ENCODE results near the gene TREML2. TPM values are rescaled to one million over a fixed set of nuclear protein-coding genes. Genes with fewer than 3 reads are reported as not detected.
"Not testable (repeated sequence)": the region's sequence is repeated elsewhere in the genome, so short reads cannot be mapped to it uniquely, and the experiment has no call there.

TREML2 gene
- polyA plus RNA-seq, 1 donor from 2014 or later, result 12.4 TPM

DNA sequence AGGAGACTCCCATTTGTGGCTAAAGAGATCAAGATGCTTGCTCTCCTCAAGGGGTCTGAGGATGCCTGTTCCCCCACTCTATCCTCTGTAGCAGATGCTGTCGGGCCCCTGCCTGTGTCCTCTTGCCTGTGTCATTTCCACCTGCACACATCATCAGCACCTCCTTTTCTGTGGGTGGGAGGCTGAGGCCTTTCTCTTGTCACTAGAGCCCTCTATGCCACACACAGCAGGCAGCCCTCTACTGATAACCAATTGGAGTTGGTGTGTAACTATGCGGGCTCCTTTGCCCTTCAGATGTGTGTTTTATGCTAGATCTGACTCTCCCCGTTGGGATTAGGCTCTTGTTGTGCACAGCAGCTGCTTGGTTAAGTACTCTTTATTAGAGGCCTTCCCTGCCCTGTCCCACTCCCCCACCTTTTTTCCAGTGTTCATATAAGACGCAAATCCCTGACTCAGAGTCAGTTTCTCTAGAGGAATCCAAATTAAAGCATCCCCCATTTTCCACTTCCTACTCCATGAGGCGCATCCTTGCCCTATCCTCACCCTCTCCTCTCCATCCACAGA lies 7.7 kb downstream of the TREML2 start:
- Mint-ChIP-seq H3K9me3 (peaks cover 0 to 4% (median 0%) of the 10 kb centered on the region in 3 donors), H3K36me3 (peaks cover 10% of the 10 kb centered on the region), H3K4me3 (peak overlapping the region in 1 of 4 donors; percentile 35)

DNA sequence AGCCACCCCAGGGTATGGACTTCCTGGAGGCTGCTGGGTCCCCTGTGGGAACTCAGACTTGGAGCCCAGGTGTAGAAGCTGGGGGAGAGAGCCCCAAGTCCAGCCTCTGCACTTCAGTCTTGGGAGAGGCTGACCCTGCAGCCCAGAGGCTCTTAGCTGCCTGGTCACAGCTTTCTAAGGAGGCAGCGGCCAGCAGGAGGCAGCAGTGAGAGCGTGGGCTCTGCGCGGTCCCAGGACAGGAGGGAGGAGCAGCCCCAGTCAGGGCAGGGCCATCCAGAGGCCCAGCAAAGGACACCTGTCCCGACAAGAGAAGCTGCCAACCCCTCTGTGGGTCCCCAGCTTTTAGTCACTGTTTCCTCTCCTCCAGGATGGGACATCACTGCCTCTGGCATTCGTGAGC lies 9.4 kb downstream of the TREML2 start:
- Mint-ChIP-seq H3K27ac (no peak overlapping the region), H3K4me3 (no peak overlapping the region), H3K36me3 (no peaks in the 10 kb centered on the region), H3K9me3 (peaks cover 0 to 4% (median 0%) of the 10 kb centered on the region in 3 donors), H3K4me1 (peaks cover 5 to 17% (median 14%) of the 10 kb centered on the region in 3 donors), H3K27me3 (peaks cover 3% of the 10 kb centered on the region)

More for the DNA sequence above, 7.7 kb downstream of the TREML2 start:
- H3K27me3 Mint-ChIP-seq, result peaks cover 4% of the 10 kb centered on the region
- H3K27ac Mint-ChIP-seq, result no peak overlapping the region
- peaks cover 13 to 20% (median 18%) of the 10 kb centered on the region in 3 donors for H3K4me1 Mint-ChIP-seq

DNA sequence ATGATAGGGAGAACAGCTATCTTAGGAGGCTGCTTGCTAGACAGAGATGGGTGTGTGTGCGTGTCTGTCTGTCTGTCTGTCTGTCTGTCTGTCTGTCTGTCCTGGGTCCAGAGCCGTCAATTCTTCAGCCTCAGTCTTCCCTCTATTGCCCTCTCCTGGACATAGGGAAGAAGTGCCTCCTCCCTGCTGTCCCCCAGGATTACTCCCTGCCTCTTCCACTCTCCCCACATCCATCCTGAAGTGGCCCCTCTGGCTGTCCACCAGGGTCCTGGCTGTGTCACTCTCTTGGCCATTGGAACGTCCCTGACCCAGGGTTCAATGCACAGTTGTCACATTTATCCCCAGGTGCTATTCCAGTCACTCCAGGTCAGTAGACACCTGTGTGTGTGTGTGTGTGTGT lies 10.2 kb downstream of the TREML2 start:
- peaks cover 10 to 19% (median 19%) of the 10 kb centered on the region in 3 donors for H3K4me1 Mint-ChIP-seq
- no peaks in the 10 kb centered on the region for H3K36me3 Mint-ChIP-seq
- H3K4me3 Mint-ChIP-seq, result no peak overlapping the region
- H3K9me3 Mint-ChIP-seq, result peaks cover 0 to 4% (median 0%) of the 10 kb centered on the region in 3 donors
- H3K27me3 Mint-ChIP-seq, result peaks cover 3% of the 10 kb centered on the region
- no peak overlapping the region for H3K27ac Mint-ChIP-seq

DNA sequence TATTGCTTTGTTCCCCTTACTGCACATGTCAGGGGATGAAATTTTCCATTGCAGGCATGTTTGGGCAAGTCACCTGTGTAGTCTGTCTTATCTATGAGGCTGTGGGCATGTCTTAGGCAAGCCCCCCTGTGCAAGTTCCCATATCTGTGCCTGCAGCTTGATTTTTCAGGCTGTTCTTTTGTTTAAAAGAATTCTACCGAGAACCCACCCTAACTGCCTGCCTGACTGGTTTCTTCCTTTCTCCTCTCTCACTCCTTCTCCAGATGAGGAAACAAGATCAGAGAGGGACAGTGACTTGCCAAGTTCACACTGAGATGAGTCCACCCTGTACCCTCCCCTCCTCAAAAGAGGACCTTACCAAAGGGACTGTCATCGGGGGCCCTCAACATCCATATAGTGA lies 11.0 kb downstream of the TREML2 start:
- H3K9me3 Mint-ChIP-seq, result peaks cover 0 to 4% (median 0%) of the 10 kb centered on the region in 3 donors
- peaks cover 10 to 22% (median 18%) of the 10 kb centered on the region in 3 donors for H3K4me1 Mint-ChIP-seq
- no peaks in the 10 kb centered on the region for H3K27me3 Mint-ChIP-seq
- no peaks in the 10 kb centered on the region for H3K36me3 Mint-ChIP-seq
- H3K4me3 Mint-ChIP-seq, result no peak overlapping the region
- peak overlapping the region in 1 of 3 donors; percentile 57 for H3K27ac Mint-ChIP-seq

DNA sequence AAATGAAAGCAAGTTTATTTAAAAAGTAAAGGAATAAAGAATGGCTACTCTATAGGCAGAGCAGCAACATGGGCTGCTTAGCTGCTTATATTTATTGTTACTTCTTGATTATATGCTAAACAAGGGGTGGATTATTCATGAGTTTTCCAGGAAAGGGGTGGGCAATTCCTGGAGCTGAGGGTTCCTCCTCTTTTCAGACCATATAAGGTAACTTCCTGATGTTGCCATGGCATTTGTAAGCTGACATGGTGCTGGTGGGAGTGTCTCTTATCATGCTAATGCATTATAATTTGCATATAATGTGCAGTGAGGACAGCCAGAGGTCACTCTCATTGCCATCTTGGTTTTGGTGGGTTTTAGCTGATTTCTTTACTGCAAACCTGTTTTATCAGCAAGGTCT lies 11.9 kb downstream of the TREML2 start:
- peaks cover 10 to 20% (median 14%) of the 10 kb centered on the region in 3 donors for H3K4me1 Mint-ChIP-seq
- peak overlapping the region in 1 of 3 donors; percentile 57 for H3K27ac Mint-ChIP-seq
- H3K9me3 Mint-ChIP-seq, H3K27me3 Mint-ChIP-seq, H3K4me3 Mint-ChIP-seq, H3K36me3 Mint-ChIP-seq: not testable (repeated sequence)

DNA sequence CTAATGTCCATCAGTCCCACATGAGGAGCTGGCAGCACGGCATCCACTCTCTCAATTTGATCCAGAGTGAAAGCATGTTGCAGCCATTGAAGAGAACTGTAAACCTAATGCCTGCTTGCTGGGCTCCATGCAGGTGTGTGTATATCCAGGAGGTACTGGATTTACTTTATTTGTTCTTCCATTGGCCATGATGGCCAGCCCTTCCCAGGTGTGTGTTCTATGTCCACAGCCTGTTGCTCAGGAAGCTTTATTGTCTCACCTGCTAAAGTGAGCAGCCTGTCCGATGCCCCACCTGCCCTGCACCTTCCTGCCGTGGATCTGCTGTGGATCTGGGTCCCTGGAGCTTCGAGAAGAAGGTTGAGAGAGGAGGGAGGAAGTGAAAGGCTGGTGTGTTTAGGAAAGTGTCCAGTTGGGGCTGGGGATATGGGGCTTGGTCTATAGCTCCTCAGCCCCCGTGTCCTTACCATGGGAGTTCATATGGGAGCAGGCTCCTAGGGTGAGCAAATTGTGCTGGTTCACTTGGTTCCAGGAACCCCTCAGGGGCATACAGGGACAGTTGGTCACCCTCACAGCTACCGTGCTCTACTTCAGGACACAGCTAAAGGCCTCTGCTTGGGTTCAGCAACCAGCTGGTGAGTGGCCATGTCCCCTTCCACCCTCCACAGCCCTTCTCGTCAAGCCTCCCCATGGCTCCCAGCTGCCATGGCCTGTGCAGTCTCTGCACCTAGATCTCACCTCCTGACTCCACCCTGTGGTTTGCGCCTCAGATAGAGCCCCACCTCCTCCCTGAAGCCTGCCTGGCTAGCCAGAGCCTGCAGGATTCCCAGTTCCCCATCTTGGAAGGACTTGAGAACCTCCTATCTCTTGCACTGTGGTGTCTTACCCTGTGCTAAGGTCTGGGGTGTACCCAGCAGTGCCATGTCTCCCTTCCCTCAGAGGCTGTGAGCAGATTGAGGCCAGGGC lies 12.7 kb downstream of the TREML2 start:
- Mint-ChIP-seq H3K4me3 (no peak overlapping the region), H3K4me1 (peaks cover 10 to 25% (median 16%) of the 10 kb centered on the region in 3 donors), H3K27me3 (no peaks in the 10 kb centered on the region), H3K9me3 (peaks cover 0 to 4% (median 0%) of the 10 kb centered on the region in 3 donors), H3K36me3 (no peaks in the 10 kb centered on the region), H3K27ac (no peak overlapping the region)

DNA sequence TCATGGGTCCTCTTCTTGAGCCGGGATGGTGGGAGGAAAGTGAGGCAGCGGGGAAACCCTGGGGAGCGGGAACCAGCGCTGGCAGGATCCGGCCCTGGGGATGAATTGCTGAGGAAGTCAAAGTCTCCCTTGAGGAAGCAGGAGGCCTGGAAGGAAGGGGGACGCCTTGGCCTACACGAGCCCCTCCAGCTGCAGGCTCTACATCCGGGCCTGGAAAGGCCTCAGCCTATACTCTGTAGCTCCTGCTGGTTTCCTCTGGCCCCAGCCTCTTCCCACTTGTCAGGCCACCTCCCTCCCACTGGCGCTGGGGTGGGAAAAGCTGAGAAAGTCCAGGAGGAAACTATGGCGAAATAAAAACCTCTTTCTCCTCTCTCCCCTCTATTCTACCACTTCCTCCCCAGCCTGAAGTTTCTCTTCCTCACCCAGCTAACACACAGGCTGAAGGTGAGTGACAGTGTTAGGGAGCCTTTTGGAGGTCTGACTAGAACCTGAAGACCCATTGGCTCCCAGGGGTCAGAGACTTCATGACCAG lies 14.9 kb downstream of the TREML2 start:
- peaks cover 13 to 37% (median 30%) of the 10 kb centered on the region in 3 donors for H3K4me1 Mint-ChIP-seq
- no peaks in the 10 kb centered on the region for H3K36me3 Mint-ChIP-seq
- peaks cover under 1% of the 10 kb centered on the region for H3K27me3 Mint-ChIP-seq
- peak overlapping the region in 3 of 4 donors; percentile 63 to 74 (median 66) for H3K4me3 Mint-ChIP-seq
- peak overlapping the region in 2 of 3 donors; percentile 28 to 86 for H3K27ac Mint-ChIP-seq
- H3K9me3 Mint-ChIP-seq, result peaks cover 0 to 4% (median 0%) of the 10 kb centered on the region in 3 donors

DNA sequence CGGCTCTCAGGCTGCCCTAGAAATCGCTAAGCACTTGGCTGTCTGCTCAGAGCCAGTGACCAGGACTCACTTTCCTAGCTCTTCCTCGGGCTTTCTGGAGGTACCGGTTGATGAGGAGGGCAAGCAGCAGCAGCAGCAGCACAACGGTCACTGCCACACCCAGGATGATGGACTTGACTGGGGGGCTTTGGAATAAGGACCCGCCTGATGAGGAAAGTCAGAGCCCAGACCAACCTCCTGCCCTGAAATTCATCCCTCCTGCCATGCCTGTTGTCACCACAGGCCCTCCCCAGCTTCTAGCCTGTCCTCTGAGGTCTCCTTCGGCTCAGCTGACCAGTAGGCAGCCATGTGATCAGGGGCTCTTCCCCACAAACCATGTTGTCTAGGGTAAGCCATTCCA lies 16.2 kb downstream of the TREML2 start:
- Mint-ChIP-seq H3K4me1 (peaks cover 13 to 37% (median 30%) of the 10 kb centered on the region in 3 donors), H3K36me3 (peaks cover 2% of the 10 kb centered on the region), H3K9me3 (peaks cover 0 to 4% (median 0%) of the 10 kb centered on the region in 3 donors), H3K27ac (no peak overlapping the region), H3K27me3 (peaks cover 3% of the 10 kb centered on the region), H3K4me3 (no peak overlapping the region)

DNA sequence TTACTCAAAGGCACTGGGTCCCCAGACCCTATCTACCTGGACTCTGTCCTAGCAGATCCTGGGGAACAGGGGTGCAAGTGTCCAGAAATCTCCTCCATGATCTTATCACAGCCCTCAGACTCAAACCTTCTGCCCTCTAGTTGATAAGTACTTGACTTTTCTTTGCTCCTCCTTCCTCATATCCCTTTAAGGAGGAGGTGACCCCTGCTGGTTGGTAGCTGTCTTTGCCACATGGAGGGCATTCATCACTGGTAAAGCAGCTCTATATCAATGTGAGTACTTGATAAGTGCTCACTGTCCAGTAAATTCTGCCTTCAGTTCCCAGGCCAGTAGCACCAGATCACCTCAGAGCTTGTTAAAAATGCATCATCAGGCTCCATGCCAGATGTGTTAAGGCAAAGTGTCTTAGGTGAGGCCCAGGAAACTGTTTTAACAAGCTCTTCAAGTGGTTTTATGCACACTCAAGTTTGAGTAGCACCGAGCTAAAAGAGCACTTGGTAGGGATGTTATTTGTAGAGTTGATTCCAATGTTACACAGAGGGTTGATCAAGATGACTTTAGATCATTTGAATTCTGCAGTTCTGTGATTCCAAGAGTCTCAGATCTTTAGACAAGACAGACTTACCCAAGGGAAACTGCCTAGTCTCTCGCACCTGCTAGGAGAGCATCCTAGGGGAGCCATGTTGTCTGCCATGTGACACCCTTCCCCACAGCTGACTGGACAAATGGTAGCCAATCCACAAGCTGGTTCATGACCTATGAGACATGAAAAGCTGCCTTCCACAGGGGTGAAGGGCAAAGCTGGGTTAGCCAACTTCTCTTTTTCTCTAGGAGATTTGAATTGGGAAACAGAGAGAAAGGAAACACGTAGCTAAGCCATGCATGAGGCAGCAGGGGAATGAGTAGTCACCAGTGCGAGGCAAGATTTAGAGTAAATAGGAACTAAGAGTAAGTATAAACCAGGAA lies 18.6 kb downstream of the TREML2 start:
- peaks cover 10 to 37% (median 30%) of the 10 kb centered on the region in 3 donors for H3K4me1 Mint-ChIP-seq

DNA sequence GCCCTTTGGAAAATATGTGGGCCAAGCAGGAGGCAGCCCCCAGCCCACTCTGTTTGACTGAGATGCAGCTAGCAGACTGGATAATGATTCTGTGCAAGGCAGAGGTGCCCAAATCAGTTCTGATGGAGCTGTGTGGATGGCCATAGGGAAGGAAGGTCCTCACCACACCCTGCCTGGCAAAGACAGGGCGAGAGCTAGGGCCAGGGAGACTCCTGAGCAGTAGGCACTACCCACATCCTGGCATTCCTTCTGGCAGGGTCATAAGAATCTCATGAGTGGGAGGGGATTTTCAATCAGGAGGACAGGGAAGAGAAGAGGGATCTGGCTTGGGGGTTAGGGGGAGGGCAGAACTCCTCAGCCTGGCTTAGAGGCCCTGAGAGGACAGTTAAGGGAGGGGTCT lies 19.4 kb downstream of the TREML2 start:
- peaks cover 5% of the 10 kb centered on the region for H3K27me3 Mint-ChIP-seq
- peaks cover 10 to 29% (median 26%) of the 10 kb centered on the region in 3 donors for H3K4me1 Mint-ChIP-seq

More for the DNA sequence above, 18.6 kb downstream of the TREML2 start:
- H3K4me3 Mint-ChIP-seq, result peak overlapping the region in 1 of 4 donors; percentile 38
- peak overlapping the region in 1 of 3 donors; percentile 51 for H3K27ac Mint-ChIP-seq
- peaks cover 2% of the 10 kb centered on the region for H3K36me3 Mint-ChIP-seq
- H3K27me3 Mint-ChIP-seq, result peaks cover 5% of the 10 kb centered on the region
- no peaks in the 10 kb centered on the region for H3K9me3 Mint-ChIP-seq

DNA sequence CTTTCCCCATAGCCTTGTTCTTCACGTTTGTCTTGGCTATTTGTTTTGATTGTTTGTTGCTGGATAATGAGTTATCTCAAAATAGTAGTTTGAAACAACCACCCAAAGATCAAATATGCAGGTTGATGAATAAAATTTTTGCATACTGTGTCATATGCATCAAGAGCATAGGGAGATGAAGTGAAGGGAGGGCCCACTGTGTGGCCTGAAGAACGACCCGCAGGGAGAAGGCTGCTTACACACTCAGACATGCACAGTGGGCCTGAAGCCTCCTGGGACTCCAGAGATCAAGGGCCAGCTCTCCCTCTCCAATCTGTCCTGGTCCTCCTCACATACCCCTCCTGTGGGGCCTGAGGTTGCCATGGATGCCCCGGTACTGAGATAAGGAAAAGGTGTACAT lies 21.8 kb downstream of the TREML2 start:
- Mint-ChIP-seq H3K27ac (peak overlapping the region in 1 of 3 donors; percentile 4), H3K4me1 (peaks cover 2 to 22% (median 16%) of the 10 kb centered on the region in 3 donors), H3K9me3 (no peaks in the 10 kb centered on the region), H3K27me3 (peaks cover 5% of the 10 kb centered on the region), H3K36me3 (peaks cover 2% of the 10 kb centered on the region), H3K4me3 (no peak overlapping the region)

More for the DNA sequence above, 19.4 kb downstream of the TREML2 start:
- H3K9me3 Mint-ChIP-seq, result no peaks in the 10 kb centered on the region
- H3K36me3 Mint-ChIP-seq, result peaks cover 2% of the 10 kb centered on the region
- H3K27ac Mint-ChIP-seq, result no peak overlapping the region
- no peak overlapping the region for H3K4me3 Mint-ChIP-seq

DNA sequence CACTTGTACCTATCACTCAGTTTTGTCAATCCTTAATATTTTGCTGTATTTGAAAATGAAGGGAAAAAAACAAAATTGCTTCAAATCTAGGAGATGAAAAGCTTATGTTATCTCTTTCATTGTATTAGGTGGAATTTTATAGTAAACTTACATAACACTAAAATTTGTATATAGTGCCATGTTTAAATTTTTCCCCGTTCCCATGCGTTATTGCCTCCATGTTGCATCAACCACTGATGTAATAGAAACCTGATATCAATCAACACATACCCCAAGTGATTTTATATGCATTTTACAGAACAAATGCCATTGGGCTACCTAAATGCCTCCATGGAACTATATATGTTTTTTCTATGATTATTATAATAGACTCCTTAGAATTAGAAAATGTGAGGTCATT lies 23.3 kb downstream of the TREML2 start:
- peaks cover 0 to 2% (median 0%) of the 10 kb centered on the region in 3 donors for H3K9me3 Mint-ChIP-seq
- H3K27me3 Mint-ChIP-seq, result peaks cover 5% of the 10 kb centered on the region
- H3K4me3 Mint-ChIP-seq, result no peak overlapping the region
- peaks cover 2% of the 10 kb centered on the region for H3K36me3 Mint-ChIP-seq
- peaks cover 2 to 13% (median 8%) of the 10 kb centered on the region in 3 donors for H3K4me1 Mint-ChIP-seq
- H3K27ac Mint-ChIP-seq, result peak overlapping the region in 1 of 3 donors; percentile 34

DNA sequence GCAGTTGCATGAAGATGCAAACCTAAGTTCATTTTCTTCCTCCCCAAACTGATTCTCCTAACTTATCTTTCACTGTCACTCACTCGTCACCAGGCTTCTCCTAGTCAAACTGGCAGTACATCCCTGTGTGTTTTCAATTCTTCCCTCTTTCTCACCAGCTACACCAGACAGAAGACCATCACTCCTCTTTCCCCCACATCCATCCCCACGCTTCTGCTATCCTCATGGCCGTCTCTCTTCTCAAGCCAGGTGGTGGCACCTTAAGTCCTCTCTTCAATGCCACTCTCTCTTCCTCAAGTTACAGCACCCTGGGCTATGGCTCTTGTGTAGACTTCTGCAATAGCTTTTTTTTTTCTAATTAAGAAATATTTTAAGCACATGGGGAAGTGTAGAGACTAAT lies 23.7 kb downstream of the TREML2 start:
- peaks cover 2 to 10% (median 4%) of the 10 kb centered on the region in 3 donors for H3K4me1 Mint-ChIP-seq
- peaks cover 0 to 2% (median 0%) of the 10 kb centered on the region in 3 donors for H3K9me3 Mint-ChIP-seq
- peaks cover 2% of the 10 kb centered on the region for H3K36me3 Mint-ChIP-seq
- H3K4me3 Mint-ChIP-seq, result no peak overlapping the region
- peaks cover 5% of the 10 kb centered on the region for H3K27me3 Mint-ChIP-seq
- H3K27ac Mint-ChIP-seq, result peak overlapping the region in 1 of 3 donors; percentile 34

DNA sequence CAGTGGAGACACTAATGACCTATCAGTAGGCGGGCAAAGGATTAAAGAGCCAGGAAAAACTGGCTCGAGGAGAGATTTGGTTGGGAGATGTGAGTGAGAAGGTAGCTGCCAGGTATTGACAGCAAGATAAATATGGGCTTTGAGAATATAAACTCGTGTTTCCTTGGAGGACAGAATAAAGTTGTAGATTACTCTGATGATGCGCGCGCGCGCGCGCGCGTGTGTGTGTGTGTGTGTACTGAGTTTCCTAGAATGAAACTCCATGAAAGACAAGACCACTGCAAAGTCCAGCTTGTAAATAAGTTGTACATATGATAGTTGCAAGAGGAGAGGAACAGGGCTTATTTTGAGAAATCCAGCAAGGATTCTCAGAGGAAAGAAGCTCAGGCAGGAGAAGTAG lies 24.8 kb downstream of the TREML2 start:
- Mint-ChIP-seq H3K9me3 (peaks cover 0 to 2% (median 0%) of the 10 kb centered on the region in 3 donors), H3K4me3 (no peak overlapping the region), H3K4me1 (peaks cover 0 to 5% (median 0%) of the 10 kb centered on the region in 3 donors), H3K27ac (no peak overlapping the region), H3K27me3 (peaks cover 5% of the 10 kb centered on the region), H3K36me3 (peaks cover 2% of the 10 kb centered on the region)
